LNCaP clone FGC (cell line): Measurements from ENCODE around the gene OR7G1.

Experiments
- DNase-seq: peaks from one replicate; pipeline ENCODE4 v3.0.0-alpha.2; 2011; ENCODE audit warnings: low read depth
- H3K4me3 ChIP-seq: 2 replicates; pipeline ENCODE4 v1.5.1; 2011; ENCODE audit warnings: mild to moderate bottlenecking, low read depth, low read length, control low read depth
- TF ChIP-seq, protein P1 (sequence below): IDR thresholded peaks from 2 replicates; pipeline ENCODE4 v1.5.1; 2012; ENCODE audit warnings: mild to moderate bottlenecking; ENCODE audit not compliant: control insufficient read depth, insufficient read depth; ENCODE audit errors: extremely low read depth

OR7G1 gene

DNA sequence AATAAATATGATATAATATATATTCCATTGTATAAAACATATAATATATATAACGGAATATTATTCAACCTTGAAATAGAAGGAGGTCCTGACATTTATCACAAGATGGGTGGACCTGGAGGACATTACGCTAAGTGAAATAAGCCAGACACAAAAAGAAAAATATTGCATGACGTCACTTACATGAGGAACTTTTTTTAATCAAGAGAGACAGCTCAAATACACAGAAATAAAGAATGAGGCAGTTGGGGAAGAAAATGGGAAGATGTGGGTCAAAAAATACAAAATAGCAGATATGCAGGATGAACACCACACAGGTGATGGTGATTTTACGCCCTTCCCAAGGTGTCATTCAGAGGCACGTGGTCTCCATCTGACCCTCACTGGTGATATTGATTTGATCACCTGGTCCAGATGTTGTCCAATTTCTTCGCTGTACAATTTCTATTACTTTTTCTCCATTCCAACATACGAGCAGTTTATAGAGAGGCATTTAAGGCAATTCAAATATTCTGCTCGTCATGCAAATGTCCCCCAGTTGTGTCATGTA lies 24.1 kb upstream of the OR7G1 start:
- TF ChIP-seq, protein P1, sequence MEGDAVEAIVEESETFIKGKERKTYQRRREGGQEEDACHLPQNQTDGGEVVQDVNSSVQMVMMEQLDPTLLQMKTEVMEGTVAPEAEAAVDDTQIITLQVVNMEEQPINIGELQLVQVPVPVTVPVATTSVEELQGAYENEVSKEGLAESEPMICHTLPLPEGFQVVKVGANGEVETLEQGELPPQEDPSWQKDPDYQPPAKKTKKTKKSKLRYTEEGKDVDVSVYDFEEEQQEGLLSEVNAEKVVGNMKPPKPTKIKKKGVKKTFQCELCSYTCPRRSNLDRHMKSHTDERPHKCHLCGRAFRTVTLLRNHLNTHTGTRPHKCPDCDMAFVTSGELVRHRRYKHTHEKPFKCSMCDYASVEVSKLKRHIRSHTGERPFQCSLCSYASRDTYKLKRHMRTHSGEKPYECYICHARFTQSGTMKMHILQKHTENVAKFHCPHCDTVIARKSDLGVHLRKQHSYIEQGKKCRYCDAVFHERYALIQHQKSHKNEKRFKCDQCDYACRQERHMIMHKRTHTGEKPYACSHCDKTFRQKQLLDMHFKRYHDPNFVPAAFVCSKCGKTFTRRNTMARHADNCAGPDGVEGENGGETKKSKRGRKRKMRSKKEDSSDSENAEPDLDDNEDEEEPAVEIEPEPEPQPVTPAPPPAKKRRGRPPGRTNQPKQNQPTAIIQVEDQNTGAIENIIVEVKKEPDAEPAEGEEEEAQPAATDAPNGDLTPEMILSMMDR: no peak
- H3K4me3 ChIP-seq: peak overlapping the region; percentile 88
- no peak for DNase-seq

DNA sequence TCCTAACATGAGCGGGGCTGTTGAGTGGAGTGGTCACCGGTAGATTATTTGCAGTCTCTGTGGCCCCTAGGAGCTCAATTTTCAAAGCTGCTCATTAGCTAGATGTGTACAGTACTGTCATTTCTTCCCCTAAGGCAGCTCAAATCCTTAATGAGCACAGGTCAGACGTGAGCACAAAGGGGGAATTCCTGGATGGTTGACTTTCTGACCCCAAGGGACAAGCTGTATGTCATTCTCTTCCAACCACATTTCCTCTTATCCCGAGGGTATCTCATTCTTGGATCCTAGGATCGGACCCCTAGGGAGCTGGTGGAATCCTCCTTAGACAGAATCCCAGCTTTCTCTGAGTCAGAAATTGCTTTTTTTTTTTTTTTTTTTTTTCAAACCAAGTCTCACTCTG lies 16.9 kb upstream of the OR7G1 start:
- DNase-seq: no peak
- no peak overlapping the region for H3K4me3 ChIP-seq
- TF ChIP-seq, protein P1: no peak

DNA sequence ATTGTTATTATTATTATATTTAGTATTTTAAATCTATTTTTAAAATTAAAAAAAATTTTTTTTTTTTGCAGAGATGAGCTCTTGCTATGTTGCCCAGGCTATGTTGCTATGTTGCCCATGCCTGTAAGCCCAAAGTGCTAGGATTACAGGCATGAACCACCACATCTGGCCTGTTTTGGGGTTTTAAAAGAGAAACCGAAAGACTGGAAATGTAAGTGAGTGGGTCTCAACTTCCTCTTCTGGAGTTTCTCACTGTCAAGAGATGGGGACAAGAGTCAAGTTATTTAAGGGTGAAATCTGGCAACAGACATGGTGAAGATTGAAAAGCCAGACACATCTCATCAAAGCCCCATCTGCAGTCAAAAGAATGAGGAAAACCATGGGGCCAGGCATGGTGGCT lies 15.4 kb upstream of the OR7G1 start:
- no peak overlapping the region for H3K4me3 ChIP-seq
- TF ChIP-seq, protein P1: no peak
- DNase-seq: no peak

DNA sequence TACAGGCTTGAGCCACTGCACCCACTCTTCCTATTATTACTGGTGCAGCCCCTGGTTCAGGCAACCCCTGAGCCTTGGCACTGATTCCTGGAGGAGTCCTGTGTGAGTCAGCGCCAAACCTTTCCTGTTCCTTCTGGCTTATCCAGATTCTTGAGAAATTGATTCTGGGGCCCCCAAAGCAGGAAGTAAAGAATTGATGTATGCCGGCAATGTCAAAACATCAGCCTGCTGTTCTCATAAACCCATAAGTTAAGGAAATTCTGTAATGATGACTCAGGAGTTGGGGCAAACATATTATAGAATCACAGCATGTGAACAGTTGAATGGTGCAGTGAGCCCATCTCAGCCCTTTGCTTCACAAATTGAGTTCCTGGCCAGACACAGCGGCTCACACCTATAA lies 12.6 kb upstream of the OR7G1 start:
- H3K4me3 ChIP-seq: no peak overlapping the region
- no peak for DNase-seq
- TF ChIP-seq, protein P1: no peak

DNA sequence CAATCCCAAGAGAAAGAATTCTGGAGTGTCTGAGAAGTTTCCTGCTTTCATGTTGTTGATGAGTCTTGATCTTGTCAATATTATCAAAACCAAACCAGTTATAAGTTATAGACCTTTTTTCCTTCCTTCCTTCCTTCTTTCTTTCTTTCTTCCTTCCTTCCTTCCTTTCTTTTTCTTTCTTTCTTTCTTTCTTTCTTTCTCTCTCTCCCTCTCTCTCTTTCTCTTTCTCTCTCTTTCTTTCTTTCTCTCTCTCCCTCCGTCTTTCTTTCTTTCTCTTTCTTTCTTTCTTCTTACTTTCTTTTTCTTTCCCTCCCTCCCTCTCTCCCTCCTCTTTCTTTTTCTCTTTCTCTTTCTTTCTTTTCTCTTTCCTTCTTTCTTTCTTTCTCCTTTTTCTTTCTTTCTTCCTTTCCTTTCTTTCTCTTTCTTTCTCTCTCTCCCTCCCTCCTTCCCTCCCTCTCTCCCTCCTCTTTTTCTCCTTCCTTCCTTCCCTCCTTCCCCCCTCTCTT lies 11.4 kb upstream of the OR7G1 start, which contains the start of gene OR7G3:
TSS of gene OR7G3 (minus strand) at position 51 of the 506 bp plus-strand sequence. CDS start at position 51, 0 bp downstream.
- no peak within 1 kb of the TSS for H3K4me3 ChIP-seq
- DNase-seq: no peak
- TF ChIP-seq, protein P1: no peak

DNA sequence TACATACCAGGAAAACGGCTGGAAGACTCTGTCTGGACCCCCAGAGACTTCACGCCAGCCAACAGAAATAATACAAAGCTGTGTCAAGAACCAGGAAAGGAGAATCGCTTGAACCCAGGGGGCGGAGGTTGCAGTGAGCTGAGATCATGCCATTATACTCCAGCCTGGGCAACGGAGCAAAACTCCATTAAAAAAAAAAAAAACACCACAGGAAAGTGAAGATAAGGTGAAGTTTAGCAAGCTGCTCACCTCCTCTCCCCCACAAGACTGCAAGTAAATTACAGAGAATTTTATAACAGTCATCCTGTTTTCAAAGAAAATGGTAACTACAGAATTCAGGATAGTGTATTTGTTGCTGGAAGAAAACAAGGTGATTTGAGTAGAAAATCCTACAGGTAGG lies 984 bp upstream of the OR7G1 start:
- no peak overlapping the region for H3K4me3 ChIP-seq
- DNase-seq: no peak
- TF ChIP-seq, protein P1: no peak

DNA sequence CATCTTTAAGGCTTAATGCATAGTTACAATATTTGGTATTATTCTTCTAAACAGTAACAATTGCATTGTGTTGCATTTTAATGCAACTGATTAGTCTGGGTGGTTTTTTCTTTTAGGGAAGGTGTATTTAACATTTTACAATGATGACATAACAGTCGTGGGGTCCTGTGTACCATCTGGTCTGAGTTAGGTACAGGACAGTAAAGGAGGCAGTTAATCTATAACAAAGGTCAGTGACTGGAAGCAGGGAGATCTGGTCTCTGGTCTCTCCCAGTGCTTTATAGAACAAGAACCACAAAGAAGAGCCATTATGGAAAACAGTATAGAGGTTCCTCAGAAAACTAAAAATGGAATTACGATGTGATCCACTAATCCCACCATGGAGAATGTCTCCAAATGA lies 5.6 kb downstream of the OR7G1 start:
- no peak overlapping the region for H3K4me3 ChIP-seq
- TF ChIP-seq, protein P1: no peak

More for the DNA sequence above, 5.6 kb downstream of the OR7G1 start:
- DNase-seq: no peak
